Gastroesophageal sphincter (tissue), 4 donors: Measurements from ENCODE around the gene SLC35F3. TPM values are rescaled to one million over a fixed set of nuclear protein-coding genes. Genes with fewer than 3 reads are reported as not detected.

Experiments
- ATAC-seq: fragments of 150-250 bp; one replicate; pipeline ENCODE4 v1.9.1; 2016; ENCODE audit warnings: mild to moderate bottlenecking, moderate library complexity
- H3K27ac ChIP-seq, 4 donors: fragments of 200-600 bp; sonication (generic) in 3 of 4; 1 replicate in 3 of 4; 2 replicates in 1 of 4; pipeline ENCODE4 v1.5.1; 2016 to 2019
- H3K27me3 ChIP-seq: fragments of 200-600 bp; sonication (generic); one replicate; pipeline ENCODE4 v1.5.1; 2019
- H3K36me3 ChIP-seq, 2 donors: fragments of 200-600 bp; sonication (generic); one replicate each; pipeline ENCODE4 v1.5.1; 2019; ENCODE audit warnings: control low read depth in 1 of 2
- H3K4me1 ChIP-seq, 3 donors: fragments of 200-600 bp; sonication (generic); 1 replicate in 2 of 3; 2 replicates in 1 of 3; pipeline ENCODE4 v1.5.1; 2016 to 2019; ENCODE audit warnings: control low read depth in 2 of 3
- H3K4me3 ChIP-seq, 2 donors: fragments of 200-600 bp; sonication (generic); one replicate each; pipeline ENCODE4 v1.5.1; 2019; ENCODE audit warnings: mild to moderate bottlenecking in 1 of 2, moderate library complexity in 1 of 2
- H3K9me3 ChIP-seq, 3 donors: fragments of 200-600 bp; sonication (generic); one replicate each; pipeline ENCODE4 v1.5.1; 2017 to 2019; ENCODE audit warnings: control low read depth in 2 of 3
- CTCF ChIP-seq, 4 experiments: fragments of 200-600 bp in 2 of 4; fragments of 450-650 bp in 2 of 4; sonication (generic) in 1 of 4; IDR thresholded peaks; one replicate each; pipeline ENCODE4 v1.5.1; 2017 to 2019; ENCODE audit warnings: antibody characterized with exemption in 4 of 4, mild to moderate bottlenecking in 2 of 4, moderate library complexity in 2 of 4
- EP300 ChIP-seq: sonication (generic); formaldehyde crosslinking; IDR thresholded peaks from one replicate; pipeline ENCODE4 v1.6.1; 2017; ENCODE audit warnings: antibody characterized with exemption, mild to moderate bottlenecking
- POLR2A ChIP-seq, 2 donors: fragments of 450-650 bp; IDR thresholded peaks; one replicate each; pipeline ENCODE4 v1.6.1; 2017; ENCODE audit warnings: antibody characterized with exemption in 2 of 2, mild to moderate bottlenecking in 2 of 2, moderate library complexity in 1 of 2
- POLR2AphosphoS5 ChIP-seq: sonication (generic); formaldehyde crosslinking; IDR thresholded peaks from one replicate; pipeline ENCODE4 v1.6.1; 2017; ENCODE audit warnings: antibody characterized with exemption
- WGBS, 2 donors: methylation state at CpG; one replicate each; pipeline ENCODE4 v1.1.5; 2018; ENCODE audit warnings: low coverage in 1 of 2; 5-methylcytosine and 5-hydroxymethylcytosine counted together
- total RNA-seq, 4 donors: library from RNA; depleted of rRNA; stranded (reverse); fragments of >200 nt; gene quantifications; one replicate each; pipeline ENCODE4 v1.1.0, GENCODE V29; 2016

Gene SLC35F3
- total RNA-seq, 4 donors from 2014 or later = 0.16 to 0.62 (median 0.54) TPM; not detected in 1

GRCh38 chr1:233897325-233898162, 6.9 kb upstream of the SLC35F3 start:
- no peak for TF ChIP-seq POLR2A (IDR thresholded peaks at IDR 0.05)
- peaks cover 0 to 27% (median 0%) of the 10 kb centered on the region in 3 donors for H3K9me3 ChIP-seq
- no peak overlapping the region for H3K4me3 ChIP-seq
- H3K27me3 ChIP-seq = peaks cover 9% of the 10 kb centered on the region
- WGBS, 2 donors = 66 to 67% methylated on average over 1 to 6 of the region's 6 CpGs
- no peaks in the 10 kb centered on the region for H3K4me1 ChIP-seq
- no peak for ATAC-seq
- no peak overlapping the region for H3K27ac ChIP-seq
- H3K36me3 ChIP-seq = no peaks in the 10 kb centered on the region

- 49 to 84% methylated on average over 3 of the region's 3 CpGs for WGBS, 2 donors
- Histone ChIP-seq H3K4me1 (peaks cover 0 to 11% (median 0%) of the 10 kb centered on the region in 3 donors), H3K9me3 (peaks cover 0 to 9% (median 0%) of the 10 kb centered on the region in 3 donors), H3K27ac (no peak overlapping the region), H3K4me3 (no peak overlapping the region), H3K27me3 (peaks cover 39% of the 10 kb centered on the region), H3K36me3 (no peaks in the 10 kb centered on the region)
- ATAC-seq = no peak
- TF ChIP-seq POLR2A (IDR thresholded peaks at IDR 0.05) (no peak), POLR2AphosphoS5 (no peak), CTCF (IDR thresholded peaks at IDR 0.05) (no peak), EP300 (no peak)
These were observed 3.0 kb upstream of the SLC35F3 start for GRCh38 chr1:233901495-233901894.

GRCh38 chr1:233905416-233906051, 1.1 kb downstream of the SLC35F3 start:
- H3K4me3 ChIP-seq = no peak overlapping the region
- no peaks in the 10 kb centered on the region for H3K36me3 ChIP-seq
- peak; percentile 5 for ATAC-seq
- no peaks in the 10 kb centered on the region for H3K9me3 ChIP-seq
- 0 to 6% methylated on average over 1 to 18 of the region's 40 CpGs for WGBS, 2 donors
- H3K27me3 ChIP-seq = peaks cover 73% of the 10 kb centered on the region
- H3K4me1 ChIP-seq = peaks cover 0 to 11% (median 0%) of the 10 kb centered on the region in 3 donors
- no peak overlapping the region for H3K27ac ChIP-seq
- TF ChIP-seq POLR2AphosphoS5 (no peak), EP300 (no peak)

GRCh38 chr1:233907151-233907550, 2.7 kb downstream of the SLC35F3 start:
- TF ChIP-seq POLR2AphosphoS5 (no peak), CTCF (IDR thresholded peaks at IDR 0.05) (no peak), EP300 (no peak), POLR2A (IDR thresholded peaks at IDR 0.05) (no peak)
- Histone ChIP-seq H3K27me3 (peaks cover 75% of the 10 kb centered on the region), H3K27ac (no peak overlapping the region), H3K9me3 (no peaks in the 10 kb centered on the region), H3K4me3 (no peak overlapping the region), H3K36me3 (no peaks in the 10 kb centered on the region), H3K4me1 (peaks cover 0 to 11% (median 0%) of the 10 kb centered on the region in 3 donors)
- no peak for ATAC-seq

- peaks cover 0 to 11% (median 0%) of the 10 kb centered on the region in 3 donors for H3K4me1 ChIP-seq
- TF ChIP-seq CTCF (IDR thresholded peaks at IDR 0.05) (no peak), POLR2AphosphoS5 (no peak), EP300 (no peak), POLR2A (IDR thresholded peaks at IDR 0.05) (no peak)
- no peaks in the 10 kb centered on the region for H3K9me3 ChIP-seq
- no peaks in the 10 kb centered on the region for H3K36me3 ChIP-seq
- H3K27ac ChIP-seq = no peak overlapping the region
- ATAC-seq = no peak
- no peak overlapping the region for H3K4me3 ChIP-seq
- H3K27me3 ChIP-seq = peaks cover 76% of the 10 kb centered on the region
These were observed 3.6 kb downstream of the SLC35F3 start for GRCh38 chr1:233908092-233908491.

GRCh38 chr1:233909195-233909594, 4.7 kb downstream of the SLC35F3 start:
- Histone ChIP-seq H3K9me3 (no peaks in the 10 kb centered on the region), H3K27me3 (peaks cover 74% of the 10 kb centered on the region), H3K27ac (no peak overlapping the region), H3K36me3 (no peaks in the 10 kb centered on the region), H3K4me1 (peaks cover 0 to 11% (median 0%) of the 10 kb centered on the region in 3 donors), H3K4me3 (no peak overlapping the region)
- TF ChIP-seq CTCF (IDR thresholded peaks at IDR 0.05) (no peak), POLR2A (IDR thresholded peaks at IDR 0.05) (no peak), EP300 (no peak), POLR2AphosphoS5 (no peak)
- ATAC-seq = no peak
- WGBS, 2 donors = 43% methylated on average over 1 of the region's 1 CpG; no CpG with 5 or more reads in 1 of the 2 donors
